Endothelial cell (in vitro differentiated cells): Measurements from ENCODE around the gene SLC22A4. TPM values are rescaled to one million over a fixed set of nuclear protein-coding genes. Genes with fewer than 3 reads are reported as not detected.

Experiments used
- DNase-seq: peaks from one replicate; pipeline ENCODE4 v3.0.0; 2021; ENCODE audit warnings: low spot score
- H3K27ac Mint-ChIP-seq: one replicate; pipeline ENCODE4 v1.8.0; 2021; ENCODE audit warnings: mixed read lengths, inconsistent platforms; ENCODE audit not compliant: unreplicated experiment
- H3K27me3 Mint-ChIP-seq: one replicate; pipeline ENCODE4 v1.8.0; 2021; ENCODE audit warnings: mild to moderate bottlenecking, moderate library complexity, mixed read lengths, inconsistent platforms; ENCODE audit not compliant: unreplicated experiment
- H3K36me3 Mint-ChIP-seq: one replicate; pipeline ENCODE4 v1.8.0; 2021; ENCODE audit warnings: mild to moderate bottlenecking, low read depth, mixed read lengths, inconsistent platforms; ENCODE audit not compliant: unreplicated experiment
- H3K4me1 Mint-ChIP-seq: one replicate; pipeline ENCODE4 v1.8.0; 2021; ENCODE audit warnings: mild to moderate bottlenecking, mixed read lengths, inconsistent platforms; ENCODE audit not compliant: unreplicated experiment
- H3K4me3 Mint-ChIP-seq: one replicate; pipeline ENCODE4 v1.8.0; 2021; ENCODE audit warnings: mild to moderate bottlenecking, mixed read lengths, inconsistent platforms; ENCODE audit not compliant: unreplicated experiment
- H3K9me3 Mint-ChIP-seq: one replicate; pipeline ENCODE4 v1.8.0; 2021; ENCODE audit warnings: mixed read lengths, inconsistent platforms; ENCODE audit not compliant: unreplicated experiment
- CTCF ChIP-seq: fragments of 200-600 bp; sonication (generic); IDR thresholded peaks from one replicate; pipeline ENCODE4 v1.5.0; 2021; ENCODE audit warnings: antibody characterized with exemption; ENCODE audit not compliant: unreplicated experiment
- total RNA-seq: library from RNA; stranded (reverse); fragmentation: NEBNext Ultra II Directional; extraction: Animal tissue kit (Norgen Biotek cat#: 25700); gene quantifications from one replicate; pipeline ENCODE4 v1.2.1, GENCODE V29; 2021; ENCODE audit not compliant: unreplicated experiment

SLC22A4 gene
- total RNA-seq, 1 donor from 2014 or later: 0.13 TPM

- Mint-ChIP-seq H3K27me3 (peaks cover 5% of the 10 kb centered on the region), H3K9me3 (no peaks in the 10 kb centered on the region), H3K4me3 (peak overlapping the region; percentile 79), H3K27ac (peak overlapping the region; percentile 64), H3K36me3 (peaks cover 2% of the 10 kb centered on the region), H3K4me1 (peaks cover 10% of the 10 kb centered on the region)
- no peak for DNase-seq
- no peak for TF ChIP-seq CTCF
Measured at GRCh38 chr5:132256783-132257130, 37.4 kb upstream of the SLC22A4 start.

GRCh38 chr5:132257131-132258101 lies 36.8 kb upstream of the SLC22A4 start, which contains the start of gene PDLIM4:
Gene PDLIM4, plus strand, starts transcription at chr5:132257696. Its CDS starts 39 bp downstream, at chr5:132257735.
- peak within 1 kb of the TSS; percentile 79 for H3K4me3 Mint-ChIP-seq

GRCh38 chr5:132258102-132259068 lies 35.8 kb upstream of the SLC22A4 start:
- no peaks in the 10 kb centered on the region for H3K9me3 Mint-ChIP-seq
- DNase-seq: no peak
- peaks cover 4% of the 10 kb centered on the region for H3K36me3 Mint-ChIP-seq
- no peak overlapping the region for H3K27ac Mint-ChIP-seq
- no peak for TF ChIP-seq CTCF
- H3K4me3 Mint-ChIP-seq: peak overlapping the region; percentile 77
- peaks cover 12% of the 10 kb centered on the region for H3K4me1 Mint-ChIP-seq
- H3K27me3 Mint-ChIP-seq: peaks cover 11% of the 10 kb centered on the region

More at GRCh38 chr5:132257131-132258101, 36.8 kb upstream of the SLC22A4 start, which contains the start of gene PDLIM4:
- DNase-seq: peak; percentile 50
- peaks cover 12% of the 10 kb centered on the region for H3K4me1 Mint-ChIP-seq
- peaks cover 4% of the 10 kb centered on the region for H3K36me3 Mint-ChIP-seq
- peaks cover 9% of the 10 kb centered on the region for H3K27me3 Mint-ChIP-seq
- no peak for TF ChIP-seq CTCF
- no peaks in the 10 kb centered on the region for H3K9me3 Mint-ChIP-seq
- H3K27ac Mint-ChIP-seq: peak within 1 kb of the TSS; percentile 64

GRCh38 chr5:132259069-132259851 lies 34.9 kb upstream of the SLC22A4 start:
- Mint-ChIP-seq H3K36me3 (peaks cover 4% of the 10 kb centered on the region), H3K4me1 (peaks cover 18% of the 10 kb centered on the region), H3K27ac (no peak overlapping the region), H3K9me3 (no peaks in the 10 kb centered on the region), H3K4me3 (no peak overlapping the region), H3K27me3 (peaks cover 11% of the 10 kb centered on the region)
- TF ChIP-seq CTCF: no peak
- DNase-seq: no peak
